Hematopoietic multipotent progenitor cell treated with erythropoietin and hydrocortisone succinate and interleukin-3 and kit ligand, for 15 days (in vitro differentiated cells): ENCODE results near the gene AHCYL1.

ENCODE experiments used
- DNase-seq: peaks from one replicate; pipeline ENCODE4 v3.0.0-alpha.2; 2015; ENCODE audit warnings: low spot score

AHCYL1 gene

GRCh38 chr1:110063781-110064180 is 79.2 kb downstream of the AHCYL1 start:
- DNase-seq: no peak

DNA sequence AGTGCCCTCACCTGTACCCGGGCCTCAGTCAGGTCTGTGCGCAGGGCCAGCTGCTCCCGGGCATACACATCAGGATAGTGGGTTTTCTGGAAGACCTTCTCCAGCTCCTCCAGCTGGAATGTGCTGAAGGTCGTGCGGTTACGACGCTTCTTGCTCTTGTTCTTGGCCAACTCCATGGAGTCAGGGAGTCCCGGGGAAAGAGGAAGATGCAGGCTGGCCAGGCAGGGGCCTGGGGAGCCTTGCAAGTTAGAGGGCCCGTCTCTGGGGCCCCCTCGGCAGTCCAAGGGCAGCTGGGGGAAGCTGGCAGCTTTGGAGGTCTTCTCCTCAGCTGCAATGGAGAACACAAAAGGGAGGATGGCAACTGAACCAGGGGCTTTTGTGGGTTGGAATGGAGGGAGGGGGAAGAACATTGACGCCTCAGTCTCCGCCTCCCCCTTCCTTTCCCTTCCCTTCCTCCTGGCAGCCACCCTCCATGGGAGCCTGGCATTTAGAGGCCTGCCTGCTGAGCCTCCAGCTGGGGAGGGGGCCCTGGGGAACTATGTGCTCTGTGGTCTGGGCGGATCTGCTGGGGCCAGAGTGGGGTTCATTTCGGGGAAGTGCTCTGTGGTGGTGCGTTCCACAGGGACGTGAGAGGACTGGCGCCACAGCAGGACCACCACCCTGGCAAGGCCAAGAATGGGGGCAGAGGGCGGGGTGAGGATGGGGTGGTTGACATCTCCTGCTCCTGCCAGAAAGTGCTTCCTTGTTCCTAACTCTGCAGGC is 80.2 kb downstream of the AHCYL1 start:
- no peak for DNase-seq

DNA sequence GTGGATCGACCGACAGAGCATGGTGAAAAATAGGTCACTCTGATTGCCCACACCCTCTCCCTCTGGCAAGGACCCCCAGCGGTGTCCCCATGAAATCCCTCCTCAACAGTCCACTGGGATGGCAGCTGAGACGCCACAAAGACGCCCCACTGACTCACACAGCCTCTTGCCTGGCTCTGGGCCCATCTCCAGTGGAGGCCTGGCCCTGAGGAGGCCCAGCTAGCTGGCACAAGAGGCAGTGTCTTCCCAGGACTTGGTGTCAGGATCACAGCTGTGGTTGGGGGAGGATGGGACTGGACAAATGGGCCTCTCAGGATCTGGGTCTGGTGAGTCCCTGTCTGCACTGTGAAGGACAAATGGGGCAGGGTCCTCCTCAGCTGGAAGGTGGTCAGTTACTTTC is 81.3 kb downstream of the AHCYL1 start:
- no peak for DNase-seq

GRCh38 chr1:110067479-110067892 is 82.9 kb downstream of the AHCYL1 start:
- no peak for DNase-seq

GRCh38 chr1:110067893-110068645 is 83.5 kb downstream of the AHCYL1 start:
- no peak for DNase-seq

DNA sequence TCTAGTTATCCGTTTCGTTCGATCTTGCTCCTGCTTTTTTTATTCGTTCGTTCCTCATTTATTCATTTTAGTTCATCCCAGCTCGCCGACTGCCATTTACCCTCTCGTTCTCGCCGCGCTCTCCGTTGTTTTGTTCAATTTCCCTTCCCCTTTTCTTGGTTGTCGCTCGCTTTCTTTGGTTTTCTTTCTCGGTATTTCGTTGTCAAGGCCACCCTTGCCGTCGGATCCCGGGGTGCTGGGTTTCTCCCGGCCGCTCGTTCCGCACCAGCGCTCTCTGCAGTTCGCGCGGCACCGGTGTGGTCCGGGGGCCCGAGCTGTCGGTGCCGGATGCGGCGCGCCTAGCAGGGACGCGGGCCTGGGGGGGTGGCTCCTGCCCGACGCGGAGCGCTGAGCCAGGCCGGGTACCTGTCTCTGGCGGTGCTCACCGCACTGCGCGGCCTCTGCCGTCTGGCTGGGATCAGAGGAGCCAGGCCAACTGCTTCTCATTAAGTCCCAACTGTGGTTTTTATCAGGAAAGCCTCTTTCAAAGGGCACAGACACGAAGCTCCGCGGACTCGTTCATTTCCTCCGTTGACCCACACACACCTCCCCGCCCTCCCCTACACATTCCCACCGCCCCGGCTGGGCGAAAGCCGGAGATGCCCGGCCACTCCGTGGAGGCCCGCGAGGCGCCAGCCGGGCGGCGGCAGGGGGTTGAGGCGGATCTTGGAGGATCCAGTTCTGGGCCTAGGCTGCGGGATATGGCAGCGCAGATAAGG is 84.3 kb downstream of the AHCYL1 start:
- no peak for DNase-seq

GRCh38 chr1:110069404-110070281 is 85.1 kb downstream of the AHCYL1 start:
- no peak for DNase-seq

GRCh38 chr1:110070282-110070669 is 85.7 kb downstream of the AHCYL1 start:
- no peak for DNase-seq

GRCh38 chr1:110070671-110071242 is 86.2 kb downstream of the AHCYL1 start, which contains the start of gene ALX3:
Gene ALX3 (minus strand): TSS chr1:110070672. CDS start chr1:110070612, 60 bp downstream.
- DNase-seq: no peak
